Suprapubic skin (tissue), 3 donors: ENCODE data around the gene MED13L.

Experiments
- CTCF ChIP-seq, 2 donors: fragments of 200-600 bp in 1 of 2; fragments of 450-650 bp in 1 of 2; sonication (generic) in 1 of 2; IDR thresholded peaks; one replicate each; pipeline ENCODE4 v1.5.1; 2016 to 2019; ENCODE audit warnings: antibody characterized with exemption in 2 of 2, mild to moderate bottlenecking in 1 of 2, moderate library complexity in 1 of 2
- EP300 ChIP-seq: sonication (generic); formaldehyde crosslinking; IDR thresholded peaks from one replicate; pipeline ENCODE4 v1.6.1; 2017; ENCODE audit warnings: antibody characterized with exemption
- POLR2A ChIP-seq, 2 donors: fragments of 450-650 bp; IDR thresholded peaks; one replicate each; pipeline ENCODE4 v1.6.1; 2017; ENCODE audit warnings: antibody characterized with exemption in 2 of 2, mild to moderate bottlenecking in 2 of 2, moderate library complexity in 2 of 2

GRCh38 chr12:115949675-115950074 is 327.8 kb downstream of the MED13L start:
- no peak for TF ChIP-seq CTCF (IDR thresholded peaks at IDR 0.05)
- TF ChIP-seq POLR2A (IDR thresholded peaks at IDR 0.05): no peak
- TF ChIP-seq EP300: no peak
